ENCODE data around the gene EFHC2.

DNA sequence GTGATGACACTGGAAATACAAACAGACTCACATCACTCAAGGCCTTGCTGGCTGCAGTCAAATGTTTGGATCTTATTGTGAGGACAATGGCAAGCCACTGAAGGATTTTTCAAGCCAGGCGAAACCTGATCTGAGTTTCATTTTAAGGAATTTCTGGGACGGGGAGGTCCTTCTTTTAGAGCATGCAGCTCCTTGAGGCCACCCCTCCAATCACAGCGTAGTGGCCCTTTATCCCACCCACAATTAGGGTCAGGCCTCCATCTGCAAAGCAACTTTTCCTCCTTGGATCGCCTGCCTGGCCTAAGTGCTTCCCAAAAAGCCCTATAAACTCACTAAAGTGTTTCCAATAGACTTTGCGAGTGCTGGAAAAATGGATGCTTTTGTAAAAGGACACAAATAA, 115.5 kb downstream of the EFHC2 start:
- TF ChIP-seq CTCF (IDR thresholded peaks at IDR 0.05): no peak
- no peak for TF ChIP-seq POLR2A (IDR thresholded peaks at IDR 0.05)

Measured in lower leg skin (tissue), 3 donors.